ENCODE data around the gene TMEM106B. TPM values are rescaled to one million over a fixed set of nuclear protein-coding genes. Genes with fewer than 3 reads are reported as not detected.

Gene TMEM106B
- total RNA-seq, 1 donor from 2014 or later: 84.7 TPM

DNA sequence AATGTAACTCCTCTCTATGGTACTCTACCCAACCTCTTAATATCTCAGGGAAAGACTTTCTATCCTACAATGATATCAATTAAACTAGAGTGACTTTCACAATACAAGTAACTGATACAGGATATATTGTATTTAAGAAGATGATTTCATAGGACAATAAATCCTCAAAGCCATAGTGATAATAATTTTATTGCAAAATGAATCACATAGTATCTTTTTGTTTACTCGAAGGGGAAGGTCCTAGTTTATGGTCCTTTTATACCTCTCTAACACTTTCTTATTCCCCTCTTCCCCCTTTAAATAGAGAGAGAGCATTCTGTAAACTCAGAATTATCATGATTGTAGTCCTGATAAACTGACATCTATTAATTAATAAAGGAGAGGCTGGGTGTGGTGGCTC lies 56.4 kb downstream of the TMEM106B start:
- no peak for DNase-seq (ENCODE audit: low spot score in 2 of 2, unreplicated experiment in 2 of 2)
- H3K27ac Mint-ChIP-seq: no peak overlapping the region
- TF ChIP-seq, protein P1, sequence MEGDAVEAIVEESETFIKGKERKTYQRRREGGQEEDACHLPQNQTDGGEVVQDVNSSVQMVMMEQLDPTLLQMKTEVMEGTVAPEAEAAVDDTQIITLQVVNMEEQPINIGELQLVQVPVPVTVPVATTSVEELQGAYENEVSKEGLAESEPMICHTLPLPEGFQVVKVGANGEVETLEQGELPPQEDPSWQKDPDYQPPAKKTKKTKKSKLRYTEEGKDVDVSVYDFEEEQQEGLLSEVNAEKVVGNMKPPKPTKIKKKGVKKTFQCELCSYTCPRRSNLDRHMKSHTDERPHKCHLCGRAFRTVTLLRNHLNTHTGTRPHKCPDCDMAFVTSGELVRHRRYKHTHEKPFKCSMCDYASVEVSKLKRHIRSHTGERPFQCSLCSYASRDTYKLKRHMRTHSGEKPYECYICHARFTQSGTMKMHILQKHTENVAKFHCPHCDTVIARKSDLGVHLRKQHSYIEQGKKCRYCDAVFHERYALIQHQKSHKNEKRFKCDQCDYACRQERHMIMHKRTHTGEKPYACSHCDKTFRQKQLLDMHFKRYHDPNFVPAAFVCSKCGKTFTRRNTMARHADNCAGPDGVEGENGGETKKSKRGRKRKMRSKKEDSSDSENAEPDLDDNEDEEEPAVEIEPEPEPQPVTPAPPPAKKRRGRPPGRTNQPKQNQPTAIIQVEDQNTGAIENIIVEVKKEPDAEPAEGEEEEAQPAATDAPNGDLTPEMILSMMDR (IDR thresholded peaks at IDR 0.05; ENCODE audit: unreplicated experiment): no peak
- no peaks in the 10 kb centered on the region for H3K36me3 Mint-ChIP-seq
- H3K4me3 Mint-ChIP-seq: no peak overlapping the region
- peaks cover 3% of the 10 kb centered on the region for H3K9me3 Mint-ChIP-seq
- peaks cover 4% of the 10 kb centered on the region for H3K4me1 Mint-ChIP-seq
- no peaks in the 10 kb centered on the region for H3K27me3 Mint-ChIP-seq (ENCODE audit: low read depth)

DNA sequence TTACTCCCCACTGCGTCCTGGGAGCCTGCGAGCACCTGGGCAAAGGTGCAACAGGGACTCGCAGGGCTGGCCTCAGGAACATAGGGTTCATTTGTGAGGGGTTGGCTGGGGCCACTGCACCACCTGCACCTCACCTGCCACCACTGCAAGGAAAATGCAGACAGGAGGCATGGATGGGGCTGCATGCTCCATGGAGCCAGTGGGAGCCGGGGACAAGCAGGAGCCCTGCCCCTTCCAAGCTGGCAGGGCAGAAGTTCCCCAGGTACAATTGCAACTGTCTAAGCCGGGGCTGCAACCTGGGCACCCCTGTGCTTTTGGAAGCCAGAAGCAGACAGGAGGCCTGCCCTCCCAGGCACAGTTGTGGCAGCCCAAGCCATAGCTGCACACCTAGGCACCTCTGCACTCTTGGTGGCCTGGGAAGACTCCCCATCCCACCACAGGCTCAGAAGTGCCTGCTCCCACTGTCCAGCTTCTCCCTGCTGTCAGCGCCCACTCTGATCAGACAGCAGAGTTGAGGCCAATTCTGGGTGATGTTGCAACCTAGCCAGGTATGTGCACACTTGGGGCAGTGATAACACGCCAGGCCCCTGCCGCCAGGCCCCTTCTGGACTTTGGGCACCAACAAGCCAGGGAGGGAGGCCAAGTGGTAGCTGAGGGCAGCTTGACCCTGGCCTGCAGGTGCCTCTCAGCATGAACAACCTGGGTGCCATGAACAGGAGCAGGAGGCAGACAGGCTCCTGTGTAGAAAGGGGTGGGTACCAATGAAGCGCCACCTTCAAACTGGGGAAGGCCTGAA lies 58.2 kb downstream of the TMEM106B start:
- no peak overlapping the region for H3K4me3 Mint-ChIP-seq
- H3K36me3 Mint-ChIP-seq: no peaks in the 10 kb centered on the region
- DNase-seq (ENCODE audit: low spot score in 2 of 2, unreplicated experiment in 2 of 2): no peak
- peaks cover 4% of the 10 kb centered on the region for H3K9me3 Mint-ChIP-seq
- H3K27ac Mint-ChIP-seq: no peak overlapping the region
- H3K4me1 Mint-ChIP-seq: no peaks in the 10 kb centered on the region
- H3K27me3 Mint-ChIP-seq (ENCODE audit: low read depth): no peaks in the 10 kb centered on the region
- TF ChIP-seq, protein P1 (IDR thresholded peaks at IDR 0.05; ENCODE audit: unreplicated experiment): no peak

DNA sequence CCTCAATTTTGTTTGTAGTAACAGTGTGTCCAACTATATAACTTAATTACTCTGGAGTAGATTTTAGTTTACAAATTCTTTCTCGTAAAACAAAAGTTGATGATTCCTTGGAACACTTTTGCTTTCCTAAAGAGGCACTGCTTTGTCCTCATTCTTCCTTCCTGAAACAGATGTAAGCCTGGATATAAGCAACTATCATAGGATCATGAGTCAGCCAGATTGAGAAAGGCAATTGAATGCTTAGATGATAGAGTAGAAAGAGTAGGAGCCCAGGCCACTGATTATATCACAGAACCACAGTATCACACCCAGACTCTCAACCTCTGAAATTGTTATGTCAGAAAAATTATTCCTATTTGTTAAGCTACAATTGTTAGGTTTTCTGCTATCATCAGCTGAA lies 69.9 kb downstream of the TMEM106B start:
- Mint-ChIP-seq H3K27me3 (ENCODE audit: low read depth) (no peaks in the 10 kb centered on the region), H3K4me3 (no peak overlapping the region), H3K9me3 (peaks cover 41% of the 10 kb centered on the region), H3K4me1 (no peaks in the 10 kb centered on the region), H3K27ac (no peak overlapping the region), H3K36me3 (peaks cover 12% of the 10 kb centered on the region)
- DNase-seq (ENCODE audit: low spot score in 2 of 2, unreplicated experiment in 2 of 2): no peak
- TF ChIP-seq, protein P1 (IDR thresholded peaks at IDR 0.05; ENCODE audit: unreplicated experiment): no peak

DNA sequence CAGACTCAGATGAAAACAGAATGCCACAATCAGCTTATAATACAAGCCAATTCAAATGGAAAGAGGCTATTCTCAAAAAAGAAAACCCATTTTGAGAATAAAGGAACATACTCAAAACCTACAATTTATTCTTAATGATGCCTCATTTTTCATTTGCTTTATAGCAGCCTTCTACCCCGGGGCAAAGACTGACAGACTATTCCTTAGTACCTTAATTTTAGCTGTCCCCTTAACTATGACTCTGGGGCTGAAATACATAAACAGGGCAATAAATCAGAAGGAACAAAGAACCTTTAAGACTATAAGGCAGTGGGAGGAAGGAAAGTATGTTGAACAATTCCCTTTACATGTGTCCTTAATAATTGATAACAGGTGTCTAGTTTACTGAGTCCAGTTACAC lies 76.8 kb downstream of the TMEM106B start:
- H3K27ac Mint-ChIP-seq: peak overlapping the region; percentile 86
- peaks cover 7% of the 10 kb centered on the region for H3K36me3 Mint-ChIP-seq

DNA sequence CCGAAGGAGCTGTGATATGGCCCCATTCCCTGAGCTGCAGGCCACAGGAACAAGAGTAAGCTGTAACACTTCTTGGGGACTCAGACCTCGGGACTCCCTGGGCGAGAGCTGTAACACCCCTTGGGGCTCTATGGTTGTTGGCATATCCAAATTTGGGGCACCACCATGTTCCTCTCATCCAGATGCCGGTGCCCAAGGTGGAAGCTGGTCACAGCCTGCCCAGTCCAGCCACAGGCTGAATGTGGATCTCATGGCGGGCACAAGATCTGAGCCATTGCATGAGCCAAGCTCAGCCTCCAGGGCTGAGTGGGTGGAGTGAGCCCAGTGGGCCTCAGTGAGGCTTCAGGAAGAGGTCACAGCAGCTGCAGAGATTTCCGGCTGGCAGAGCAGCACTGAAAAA lies 78.9 kb downstream of the TMEM106B start:
- Mint-ChIP-seq H3K27ac (no peak overlapping the region), H3K4me3 (no peak overlapping the region), H3K9me3 (peaks cover 13% of the 10 kb centered on the region), H3K4me1 (peaks cover 28% of the 10 kb centered on the region), H3K36me3 (peaks cover 7% of the 10 kb centered on the region), H3K27me3 (ENCODE audit: low read depth) (no peaks in the 10 kb centered on the region)
- TF ChIP-seq, protein P1 (IDR thresholded peaks at IDR 0.05; ENCODE audit: unreplicated experiment): no peak
- DNase-seq (ENCODE audit: low spot score in 2 of 2, unreplicated experiment in 2 of 2): no peak

More for the DNA sequence above, 76.8 kb downstream of the TMEM106B start:
- no peak overlapping the region for H3K4me3 Mint-ChIP-seq
- H3K27me3 Mint-ChIP-seq (ENCODE audit: low read depth): no peaks in the 10 kb centered on the region
- peaks cover 19% of the 10 kb centered on the region for H3K9me3 Mint-ChIP-seq
- H3K4me1 Mint-ChIP-seq: peaks cover 25% of the 10 kb centered on the region
- TF ChIP-seq, protein P1 (IDR thresholded peaks at IDR 0.05; ENCODE audit: unreplicated experiment): no peak
- DNase-seq (ENCODE audit: low spot score in 2 of 2, unreplicated experiment in 2 of 2): no peak

Measured in mesothelial cell of epicardium (in vitro differentiated cells).